HepG2 (cell line): ENCODE data around the gene BEST2. TPM values are rescaled to one million over a fixed set of nuclear protein-coding genes. Genes with fewer than 3 reads are reported as not detected.
A peak's percentile ranks its signal among the peaks of the same experiment; 100 is the strongest.

Experiments
- BCL6 ChIP-seq: IDR thresholded peaks from 2 replicates; pipeline ENCODE4 v1.6.1; 2016; ENCODE audit warnings: missing genetic modification reagents, missing compliant biosample characterization
- CREM ChIP-seq, 2 experiments: sonication (generic) in 1 of 2; formaldehyde crosslinking in 1 of 2; IDR thresholded peaks; 2 replicates each; pipeline versions ENCODE4 v1.4.0 to v1.6.1; 2016 to 2020; ENCODE audit warnings: antibody characterized with exemption in 1 of 2, mild to moderate bottlenecking in 1 of 2, missing genetic modification reagents in 1 of 2
- DNMT1 ChIP-seq: sonication (generic); formaldehyde crosslinking; IDR thresholded peaks from 2 replicates; pipeline ENCODE4 v1.5.1; 2020; ENCODE audit warnings: mild to moderate bottlenecking, missing genetic modification reagents
- GTF2F1 ChIP-seq: fragments of 150-350 bp; IDR thresholded peaks from 2 replicates; pipeline ENCODE4 v1.6.1; 2014; ENCODE audit warnings: low read length
- HDAC6 ChIP-seq: fragments of 200-600 bp; sonication (generic); IDR thresholded peaks from 2 replicates; pipeline ENCODE4 v1.7.0; 2017; ENCODE audit warnings: mild to moderate bottlenecking, antibody characterized with exemption, low read length, low read depth
- HNRNPK ChIP-seq: fragments of 200-400 bp; formaldehyde crosslinking; IDR thresholded peaks from 2 replicates; pipeline ENCODE4 v1.6.1; 2018; ENCODE audit warnings: low read length, low read depth, moderate library complexity, mild to moderate bottlenecking; ENCODE audit not compliant: poor library complexity, severe bottlenecking
- KLF6 ChIP-seq: IDR thresholded peaks from 2 replicates; pipeline ENCODE4 v1.8.0; 2016; ENCODE audit warnings: missing biosample characterization, missing genetic modification reagents
- MTA1 ChIP-seq: sonication (generic); formaldehyde crosslinking; IDR thresholded peaks from 2 replicates; pipeline ENCODE4 v1.4.0; 2020; ENCODE audit warnings: missing genetic modification reagents, mild to moderate bottlenecking, borderline replicate concordance
- MXD1 ChIP-seq: sonication (generic); formaldehyde crosslinking; IDR thresholded peaks from 2 replicates; pipeline ENCODE4 v1.4.0; 2020; ENCODE audit warnings: mild to moderate bottlenecking, missing genetic modification reagents
- NCOA1 ChIP-seq: sonication (generic); formaldehyde crosslinking; IDR thresholded peaks from 2 replicates; pipeline ENCODE4 v1.9.0; 2021; ENCODE audit warnings: missing genetic modification reagents
- RAD21 ChIP-seq: fragments of 450-650 bp; formaldehyde crosslinking; IDR thresholded peaks from 2 replicates; pipeline ENCODE4 v1.5.0; 2020; ENCODE audit warnings: mild to moderate bottlenecking
- RFX5 ChIP-seq: IDR thresholded peaks from 2 replicates; pipeline ENCODE4 v1.6.1; 2011; ENCODE audit warnings: low read depth, low read length, improper control_type of control experiment
- ZBTB34 ChIP-seq: sonication (generic); formaldehyde crosslinking; IDR thresholded peaks from 2 replicates; pipeline ENCODE4 v1.8.0; 2022; ENCODE audit warnings: mild to moderate bottlenecking, missing genetic modification reagents
- ZNF17 ChIP-seq: sonication (generic); formaldehyde crosslinking; IDR thresholded peaks from 2 replicates; pipeline ENCODE4 v1.5.0; 2020; ENCODE audit warnings: mild to moderate bottlenecking, missing genetic modification reagents
- ZNF224 ChIP-seq: sonication (generic); formaldehyde crosslinking; IDR thresholded peaks from 2 replicates; pipeline ENCODE4 v1.5.0; 2020; ENCODE audit warnings: mild to moderate bottlenecking, missing genetic modification reagents
- ZNF546 ChIP-seq: sonication (generic); formaldehyde crosslinking; conservative IDR thresholded peaks from 2 replicates; pipeline ENCODE4 v1.8.1; 2023; ENCODE audit warnings: mild to moderate bottlenecking, missing genetic modification reagents
- ZNF564 ChIP-seq: sonication (generic); formaldehyde crosslinking; IDR thresholded peaks from 2 replicates; pipeline ENCODE4 v1.8.1; 2023; ENCODE audit warnings: mild to moderate bottlenecking, missing genetic modification reagents
- ZNF570 ChIP-seq: sonication (generic); formaldehyde crosslinking; IDR thresholded peaks from 2 replicates; pipeline ENCODE4 v1.4.0; 2020; ENCODE audit warnings: mild to moderate bottlenecking, missing genetic modification reagents, borderline replicate concordance
- ZNF652 ChIP-seq: IDR thresholded peaks from 2 replicates; pipeline ENCODE4 v1.6.1; 2016; ENCODE audit warnings: low read depth, borderline replicate concordance
- ZNF790 ChIP-seq: sonication (generic); formaldehyde crosslinking; IDR thresholded peaks from 2 replicates; pipeline ENCODE4 v1.8.0; 2022; ENCODE audit warnings: missing genetic modification reagents, mild to moderate bottlenecking, borderline replicate concordance
- ZSCAN9 ChIP-seq: IDR thresholded peaks from 2 replicates; pipeline ENCODE4 v1.6.1; 2016; ENCODE audit warnings: borderline replicate concordance
- ZUFSP ChIP-seq: sonication (generic); formaldehyde crosslinking; IDR thresholded peaks from 2 replicates; pipeline ENCODE4 v1.9.0; 2021; ENCODE audit warnings: missing genetic modification reagents, mild to moderate bottlenecking, borderline replicate concordance
- polyA plus RNA-seq, 8 experiments: library from polyadenylated mRNA; depleted of rRNA in 3 of 8; stranded (reverse) in 7 of 8; unstranded in 1 of 8; fragments of >200 nt; fragmentation: Illumina TruSeq in 4 of 8; extraction: Trizol in 4 of 8; gene quantifications; 2 replicates each; pipeline versions ENCODE4 v1.2.1 to v1.2.3, GENCODE V29; 2011 to 2016; ENCODE audit warnings: low read depth in 4 of 8, missing spikeins in 1 of 8, mixed read lengths in 1 of 8; ENCODE audit not compliant: insufficient read depth in 1 of 8
- total RNA-seq, 5 experiments: library from RNA; depleted of rRNA; stranded (reverse); fragments of >200 nt; fragmentation: Illumina TruSeq; extraction: Trizol; gene quantifications; 2 replicates each; pipeline ENCODE4 v1.2.3, GENCODE V29; 2016; ENCODE audit warnings: low read depth in 1 of 5

Gene BEST2
- total and polyA plus RNA-seq, 2 of the 13 experiments (the other 11 are each of a cell fraction or from before 2014, with no cell fraction given) = not detected

GRCh38 chr19:12757544-12758274 is 6.1 kb downstream of the BEST2 start (continued):
- TF ChIP-seq ZBTB34 = no peak
- TF ChIP-seq ZNF652 (CRISPR knock-in tag) = no peak
- TF ChIP-seq ZNF564 (CRISPR knock-in tag) = no peak
- no peak for TF ChIP-seq HDAC6
- TF ChIP-seq MTA1 (CRISPR knock-in tag) = no peak
- TF ChIP-seq ZNF17 (CRISPR knock-in tag) = no peak
- no peak for TF ChIP-seq ZNF570 (CRISPR knock-in tag)
- TF ChIP-seq CREM (IDR thresholded peaks at IDR 0.05) = no peak
- no peak for TF ChIP-seq CREM (CRISPR knock-in tag; IDR thresholded peaks at IDR 0.05)
- TF ChIP-seq GTF2F1 = no peak
- TF ChIP-seq DNMT1 = 0 out of 2 replicates have a peak, but pooled peaks have one; percentile 40
- no peak for TF ChIP-seq ZUFSP
- TF ChIP-seq BCL6 = no peak; the same call in 1 of the 2 replicates
- TF ChIP-seq RAD21 (CRISPR knock-in tag) = peak; percentile 83
- peak; percentile 64; the same call in 1 of the 2 replicates for TF ChIP-seq MXD1 (CRISPR knock-in tag)
- peak; percentile 56 for TF ChIP-seq HNRNPK
- no peak for TF ChIP-seq ZSCAN9 (CRISPR knock-in tag)
- TF ChIP-seq ZNF790 (CRISPR knock-in tag) = no peak; the same call in 1 of the 2 replicates
- no peak for TF ChIP-seq NCOA1 (CRISPR knock-in tag)
- no peak for TF ChIP-seq ZNF224 (CRISPR knock-in tag)
- 0 out of 2 replicates have a peak, but pooled peaks have one; percentile 18 for TF ChIP-seq RFX5
- no peak; the same call in 1 of the 2 replicates for TF ChIP-seq KLF6 (CRISPR knock-in tag)
- TF ChIP-seq ZNF546 (CRISPR knock-in tag) = peak; percentile 61; the same call in 1 of the 2 replicates
